Keratinocyte (primary cell): ENCODE data around the gene NTN1. TPM values are rescaled to one million over a fixed set of nuclear protein-coding genes. Genes with fewer than 3 reads are reported as not detected.

Experiments
- DNase-seq: peaks from one replicate; pipeline ENCODE4 v3.0.0-alpha.2; 2011; ENCODE audit warnings: low read depth, missing footprints, low spot score
- FAIRE-seq: peaks from 2 replicates; lab custom pipeline; 2011; peaks lifted over from hg19 to GRCh38; lab: Jason Lieb, UNC
- H2AFZ ChIP-seq: 2 replicates; pipeline ENCODE4 v1.6.0; 2012; ENCODE audit warnings: low read length, control low read depth, inconsistent platforms; ENCODE audit not compliant: control insufficient read depth
- H3K27ac ChIP-seq: 2 replicates; pipeline ENCODE4 v1.5.1; 2011; ENCODE audit warnings: low read length; ENCODE audit not compliant: control insufficient read depth, insufficient read depth
- H3K27me3 ChIP-seq: 3 replicates; pipeline ENCODE4 v1.6.0; 2011; ENCODE audit warnings: low read length; ENCODE audit not compliant: control insufficient read depth, insufficient read depth; ENCODE audit errors: extremely low read depth
- H3K36me3 ChIP-seq, 2 experiments: 2 replicates in 1 of 2; 3 replicates in 1 of 2; pipeline ENCODE4 v1.5.1; 2011; ENCODE audit warnings: low read length in 2 of 2, mild to moderate bottlenecking in 1 of 2; ENCODE audit not compliant: control insufficient read depth in 2 of 2, insufficient read depth in 2 of 2; ENCODE audit errors: extremely low read depth in 1 of 2
- H3K4me1 ChIP-seq: 3 replicates; pipeline ENCODE4 v1.5.1; 2011; ENCODE audit warnings: low read length; ENCODE audit not compliant: control insufficient read depth, insufficient read depth; ENCODE audit errors: extremely low read depth
- H3K4me2 ChIP-seq: 3 replicates; pipeline ENCODE4 v1.6.0; 2011; ENCODE audit warnings: low read depth, low read length; ENCODE audit not compliant: control insufficient read depth, insufficient read depth; ENCODE audit errors: extremely low read depth
- H3K4me3 ChIP-seq, 3 experiments: fragments of 200-600 bp in 1 of 3; sonication (generic) in 1 of 3; 2 replicates in 2 of 3; 3 replicates in 1 of 3; pipeline ENCODE4 v1.5.1; 2011 to 2016; ENCODE audit warnings: low read length in 3 of 3, mild to moderate bottlenecking in 3 of 3, control low read depth in 2 of 3, inconsistent platforms in 1 of 3, low read depth in 1 of 3, mixed read lengths in 1 of 3, mixed run types in 1 of 3, moderate library complexity in 1 of 3; ENCODE audit not compliant: control insufficient read depth in 2 of 3, insufficient read depth in 2 of 3; ENCODE audit errors: extremely low read depth in 1 of 3
- H3K79me2 ChIP-seq: 2 replicates; pipeline ENCODE4 v1.6.0; 2012; ENCODE audit warnings: low read length; ENCODE audit not compliant: control insufficient read depth, insufficient read depth
- H3K9ac ChIP-seq: 3 replicates; pipeline ENCODE4 v1.6.0; 2011; ENCODE audit warnings: low read length; ENCODE audit not compliant: control insufficient read depth, insufficient read depth; ENCODE audit errors: extremely low read depth
- H3K9me1 ChIP-seq: 3 replicates; pipeline ENCODE4 v1.6.0; 2011; ENCODE audit warnings: low read length; ENCODE audit not compliant: control insufficient read depth, insufficient read depth; ENCODE audit errors: extremely low read depth
- H3K9me3 ChIP-seq: 2 replicates; pipeline ENCODE4 v1.5.1; 2012; ENCODE audit warnings: low read depth, low read length; ENCODE audit not compliant: control insufficient read depth
- H4K20me1 ChIP-seq: 3 replicates; pipeline ENCODE4 v1.6.0; 2011; ENCODE audit warnings: low read length; ENCODE audit not compliant: control insufficient read depth, insufficient read depth; ENCODE audit errors: extremely low read depth
- EZH2 ChIP-seq: IDR thresholded peaks from one replicate; pipeline ENCODE4 v1.6.1; 2012; ENCODE audit warnings: inconsistent platforms, mild to moderate bottlenecking, low read length, moderate library complexity
- dilution Hi-C: fragments of 300-500 bp; cut with MboI; formaldehyde crosslinking; loops from one replicate; pipeline ENCODE4 v1.7.0; 2020; ENCODE audit warnings: low sequenced_read_pairs; ENCODE audit not compliant: extremely low pct_ligation_motif_present
- polyA plus RNA-seq, 5 experiments: library from polyadenylated mRNA; depleted of rRNA in 3 of 5; stranded (reverse) in 3 of 5; stranded (forward) in 1 of 5; unstranded in 1 of 5; fragments of >200 nt; gene quantifications; 1 replicate in 1 of 5; 2 replicates in 3 of 5; 3 replicates in 1 of 5; pipeline versions ENCODE4 v1.2.1 to v1.2.3, GENCODE V29; 2011 to 2012; ENCODE audit warnings: missing spikeins in 2 of 5, low read depth in 1 of 5, low replicate concordance in 1 of 5
- TF ChIP-seq, protein P1 (sequence below), 3 experiments: IDR thresholded peaks in 1 of 3; conservative IDR thresholded peaks in 1 of 3; optimal IDR thresholded peaks in 1 of 3; 2 replicates in 2 of 3; 3 replicates in 1 of 3; pipeline versions ENCODE3 to v1.5.1; 2011; ENCODE audit warnings: low read length in 3 of 3, mild to moderate bottlenecking in 3 of 3, moderate library complexity in 2 of 3, control low read depth in 1 of 3, inconsistent platforms in 1 of 3; ENCODE audit not compliant: insufficient read depth in 2 of 3; ENCODE audit errors: extremely low read depth in 1 of 3

The NTN1 gene
- polyA plus RNA-seq, 1 donor (not counting 4 experiments of a cell fraction or from before 2014, with no cell fraction given): 0.10 TPM

DNA sequence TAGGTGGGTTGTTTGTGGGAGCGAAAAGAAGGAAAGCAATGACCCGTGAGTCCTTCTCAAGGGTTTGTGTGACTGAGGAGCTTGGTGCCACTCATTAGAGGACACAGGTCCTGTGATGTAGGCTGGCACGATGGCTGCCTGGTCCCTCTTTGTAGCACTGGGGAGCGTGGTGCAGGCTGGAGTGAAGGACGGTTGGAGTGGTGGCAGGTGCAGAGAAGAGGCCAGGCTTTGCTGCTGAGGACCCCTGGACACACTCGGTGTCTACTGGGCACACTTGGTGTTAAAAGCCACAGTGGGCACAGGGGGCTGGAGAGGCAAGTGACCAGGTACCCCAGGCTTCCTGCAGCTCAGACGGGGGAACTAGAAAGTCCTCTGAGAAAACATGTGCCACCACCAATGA is 106.0 kb downstream of the NTN1 start:
- Histone ChIP-seq H3K79me2 (no peaks in the 10 kb centered on the region), H3K9ac (no peak overlapping the region), H3K27me3 (no peaks in the 10 kb centered on the region), H4K20me1 (no peaks in the 10 kb centered on the region), H3K4me1 (no peaks in the 10 kb centered on the region), H3K27ac (no peak overlapping the region), H3K9me1 (no peaks in the 10 kb centered on the region), H3K4me2 (no peak overlapping the region), H2AFZ (no peak overlapping the region), H3K9me3 (no peaks in the 10 kb centered on the region), H3K4me3 (no peak overlapping the region), H3K36me3 (no peaks in the 10 kb centered on the region)
- FAIRE-seq: no peak
- TF ChIP-seq, protein P1, sequence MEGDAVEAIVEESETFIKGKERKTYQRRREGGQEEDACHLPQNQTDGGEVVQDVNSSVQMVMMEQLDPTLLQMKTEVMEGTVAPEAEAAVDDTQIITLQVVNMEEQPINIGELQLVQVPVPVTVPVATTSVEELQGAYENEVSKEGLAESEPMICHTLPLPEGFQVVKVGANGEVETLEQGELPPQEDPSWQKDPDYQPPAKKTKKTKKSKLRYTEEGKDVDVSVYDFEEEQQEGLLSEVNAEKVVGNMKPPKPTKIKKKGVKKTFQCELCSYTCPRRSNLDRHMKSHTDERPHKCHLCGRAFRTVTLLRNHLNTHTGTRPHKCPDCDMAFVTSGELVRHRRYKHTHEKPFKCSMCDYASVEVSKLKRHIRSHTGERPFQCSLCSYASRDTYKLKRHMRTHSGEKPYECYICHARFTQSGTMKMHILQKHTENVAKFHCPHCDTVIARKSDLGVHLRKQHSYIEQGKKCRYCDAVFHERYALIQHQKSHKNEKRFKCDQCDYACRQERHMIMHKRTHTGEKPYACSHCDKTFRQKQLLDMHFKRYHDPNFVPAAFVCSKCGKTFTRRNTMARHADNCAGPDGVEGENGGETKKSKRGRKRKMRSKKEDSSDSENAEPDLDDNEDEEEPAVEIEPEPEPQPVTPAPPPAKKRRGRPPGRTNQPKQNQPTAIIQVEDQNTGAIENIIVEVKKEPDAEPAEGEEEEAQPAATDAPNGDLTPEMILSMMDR (optimal IDR thresholded peaks at IDR 0.05 in 1 of 3, IDR thresholded peaks at IDR 0.05 in 1 of 3, conservative IDR thresholded peaks at IDR 0.05 in 1 of 3; ENCODE audit: extremely low read depth in 1 of 3, insufficient read depth in 2 of 3, low read length in 3 of 3): no peak
- TF ChIP-seq EZH2: no peak
- dilution Hi-C loops: no loop called here
- DNase-seq: no peak

DNA sequence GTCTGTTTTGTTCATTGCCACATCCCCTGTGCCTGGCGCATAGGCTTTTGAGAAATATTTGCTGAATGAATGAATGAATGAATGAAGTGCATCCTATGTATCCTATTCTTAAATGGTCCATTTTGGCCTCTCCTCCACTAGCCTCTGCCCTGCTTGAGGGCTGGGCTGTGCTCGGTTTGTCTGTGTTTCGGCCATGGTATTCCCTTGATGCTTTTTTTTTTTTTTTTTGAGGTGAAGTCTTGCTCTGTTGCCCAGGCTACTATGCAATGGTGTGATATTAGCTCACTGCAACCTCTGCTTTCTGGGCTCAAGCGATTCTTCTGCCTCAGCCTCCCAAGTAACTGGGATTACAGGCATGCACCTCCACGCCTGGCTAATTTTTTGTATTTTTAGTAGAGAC is 110.1 kb downstream of the NTN1 start:
- no peak for TF ChIP-seq EZH2
- TF ChIP-seq, protein P1 (optimal IDR thresholded peaks at IDR 0.05 in 1 of 3, IDR thresholded peaks at IDR 0.05 in 1 of 3, conservative IDR thresholded peaks at IDR 0.05 in 1 of 3; ENCODE audit: extremely low read depth in 1 of 3, insufficient read depth in 2 of 3, low read length in 3 of 3): no peak
- H3K79me2 ChIP-seq: no peaks in the 10 kb centered on the region
- DNase-seq: no peak
- no peak overlapping the region for H3K4me2 ChIP-seq
- no peak overlapping the region for H3K27ac ChIP-seq
- no peaks in the 10 kb centered on the region for H3K9me3 ChIP-seq
- no peak overlapping the region for H2AFZ ChIP-seq
- no peaks in the 10 kb centered on the region for H3K36me3 ChIP-seq
- H4K20me1 ChIP-seq: no peaks in the 10 kb centered on the region
- no peaks in the 10 kb centered on the region for H3K27me3 ChIP-seq
- no peak overlapping the region for H3K4me3 ChIP-seq
- H3K9ac ChIP-seq: no peak overlapping the region
- no peaks in the 10 kb centered on the region for H3K4me1 ChIP-seq
- no peak for FAIRE-seq
- no peaks in the 10 kb centered on the region for H3K9me1 ChIP-seq
- dilution Hi-C loops: no loop called here
